HG03378 (cell line): ENCODE measurements around the gene PCDHGA9.
A peak's percentile ranks its signal among the peaks of the same experiment; 100 is the strongest.
"Not testable (repeated sequence)": the region's sequence is repeated elsewhere in the genome, so short reads cannot be mapped to it uniquely, and the experiment has no call there.

Source experiments
- ATAC-seq: cut with Tn5 transposase; IDR thresholded peaks from one replicate; pipeline ENCODE4 v1.9.1; 2021; ENCODE audit warnings: mild to moderate bottlenecking, moderate library complexity; ENCODE audit not compliant: unreplicated experiment

The PCDHGA9 gene

GRCh38 chr5:141402553-141403243, at the start of gene PCDHGA9:
TSS of gene PCDHGA9 (plus strand) at chr5:141402778. CDS start at chr5:141402953, 175 bp downstream.
- no peak for ATAC-seq

- ATAC-seq, result no peak
Observed at GRCh38 chr5:141354900-141355469, 47.6 kb upstream of the PCDHGA9 start, which contains the start of gene PCDHGA4. TSS of gene PCDHGA4 (plus strand) at chr5:141355021. CDS start at chr5:141355108, 87 bp downstream.

- ATAC-seq, result no peak
Observed at GRCh38 chr5:141355641-141356040, 46.9 kb upstream of the PCDHGA9 start.

GRCh38 chr5:141356133-141356532, 46.4 kb upstream of the PCDHGA9 start:
- no peak for ATAC-seq

- ATAC-seq, result no peak
Observed at GRCh38 chr5:141356950-141357349, 45.6 kb upstream of the PCDHGA9 start.

- ATAC-seq, result no peak
Observed at GRCh38 chr5:141359790-141360426, 42.7 kb upstream of the PCDHGA9 start, which contains the start of gene PCDHGB2. TSS of gene PCDHGB2 (plus strand) at chr5:141359994. CDS start at chr5:141360136, 142 bp downstream.

- no peak for ATAC-seq
Observed at GRCh38 chr5:141360685-141361084, 41.9 kb upstream of the PCDHGA9 start.

GRCh38 chr5:141362719-141363118, 39.9 kb upstream of the PCDHGA9 start:
- no peak for ATAC-seq

- no peak for ATAC-seq
Observed at GRCh38 chr5:141363952-141364660, 38.5 kb upstream of the PCDHGA9 start, which contains the start of gene PCDHGA5. TSS of gene PCDHGA5 (plus strand) at chr5:141364162. CDS start at chr5:141364331, 169 bp downstream.

GRCh38 chr5:141366016-141366896, 36.3 kb upstream of the PCDHGA9 start:
- ATAC-seq, result no peak

GRCh38 chr5:141369994-141370848, 32.4 kb upstream of the PCDHGA9 start, which contains the start of gene PCDHGB3:
TSS of gene PCDHGB3 (plus strand) at chr5:141370242. CDS start at chr5:141370395, 153 bp downstream.
- peak; percentile 95 for ATAC-seq

GRCh38 chr5:141371572-141372475, 30.8 kb upstream of the PCDHGA9 start:
- no peak for ATAC-seq

- no peak for ATAC-seq
Observed at GRCh38 chr5:141373673-141374317, 28.8 kb upstream of the PCDHGA9 start, which contains the start of gene PCDHGA6. TSS of gene PCDHGA6 (plus strand) at chr5:141373891. CDS start at chr5:141374084, 193 bp downstream.

GRCh38 chr5:141374627-141375026, 28.0 kb upstream of the PCDHGA9 start:
- no peak for ATAC-seq

- ATAC-seq, result not testable (repeated sequence)
Observed at GRCh38 chr5:141375444-141376155, 27.0 kb upstream of the PCDHGA9 start.

- ATAC-seq, result no peak
Observed at GRCh38 chr5:141382469-141383294, 19.9 kb upstream of the PCDHGA9 start, which contains the start of gene PCDHGA7. TSS of gene PCDHGA7 (plus strand) at chr5:141382742. CDS start at chr5:141382900, 158 bp downstream.
